ENCODE results near the gene TMIE. TPM values are rescaled to one million over a fixed set of nuclear protein-coding genes. Genes with fewer than 3 reads are reported as not detected.

The TMIE gene
- total and polyA plus RNA-seq, 2 of the 4 experiments (the other 2 are of a cell fraction): 0.12 TPM; not detected in 1

- TF ChIP-seq, protein P1, sequence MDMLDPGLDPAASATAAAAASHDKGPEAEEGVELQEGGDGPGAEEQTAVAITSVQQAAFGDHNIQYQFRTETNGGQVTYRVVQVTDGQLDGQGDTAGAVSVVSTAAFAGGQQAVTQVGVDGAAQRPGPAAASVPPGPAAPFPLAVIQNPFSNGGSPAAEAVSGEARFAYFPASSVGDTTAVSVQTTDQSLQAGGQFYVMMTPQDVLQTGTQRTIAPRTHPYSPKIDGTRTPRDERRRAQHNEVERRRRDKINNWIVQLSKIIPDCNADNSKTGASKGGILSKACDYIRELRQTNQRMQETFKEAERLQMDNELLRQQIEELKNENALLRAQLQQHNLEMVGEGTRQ (IDR thresholded peaks at IDR 0.05; ENCODE audit: low read depth, low read length): no peak
- TF ChIP-seq SMC3 (IDR thresholded peaks at IDR 0.05; ENCODE audit: low read depth, low read length): no peak
- TF ChIP-seq FOS (IDR thresholded peaks at IDR 0.05; ENCODE audit: low read depth, low read length): no peak
- TF ChIP-seq RCOR1 (IDR thresholded peaks at IDR 0.05; ENCODE audit: insufficient replicate concordance, low read length): no peak
Observed at GRCh38 chr3:46707601-46708011, 6.4 kb downstream of the TMIE start (continued).

Measured in IMR-90 (cell line).